Activated T-helper 2 cell treated with anti-CD3 and anti-CD28 coated beads, Interferon-gamma antibody, Interleukin-2, Interleukin-4, amounts not matched to agents 10 μg/mL and 5 μg/mL and 100 μg/mL, durations not matched to agents 14 hours and 24 hours and 36 hours (primary cell): ENCODE data around the gene TMEM240. TPM values are rescaled to one million over a fixed set of nuclear protein-coding genes. Genes with fewer than 3 reads are reported as not detected.
"Not testable (repeated sequence)": the region's sequence is repeated elsewhere in the genome, so short reads cannot be mapped to it uniquely, and the experiment has no call there.

Source experiments
- DNase-seq: peaks from one replicate; pipeline ENCODE4 v3.0.0; 2021; ENCODE audit warnings: low spot score
- H3K27ac Mint-ChIP-seq: one replicate; pipeline ENCODE4 v1.8.0; 2021; ENCODE audit warnings: mixed read lengths
- H3K27me3 Mint-ChIP-seq: one replicate; pipeline ENCODE4 v1.8.0; 2021; ENCODE audit warnings: low read depth, mixed read lengths
- H3K36me3 Mint-ChIP-seq: one replicate; pipeline ENCODE4 v1.8.0; 2021; ENCODE audit warnings: low read depth, mixed read lengths
- H3K4me1 Mint-ChIP-seq: one replicate; pipeline ENCODE4 v1.8.0; 2021; ENCODE audit warnings: low read depth, mixed read lengths
- H3K4me3 Mint-ChIP-seq: one replicate; pipeline ENCODE4 v1.8.0; 2021; ENCODE audit warnings: low read depth, mild to moderate bottlenecking, moderate library complexity, mixed read lengths
- H3K9me3 Mint-ChIP-seq: one replicate; pipeline ENCODE4 v1.8.0; 2021; ENCODE audit warnings: mixed read lengths
- intact Hi-C: fragments of 100-400 bp; cut with micrococcal nuclease; formaldehyde crosslinking; loops from one replicate; pipeline ENCODE4 v1.15.1; 2023
- total RNA-seq: library from RNA; stranded (reverse); gene quantifications from 2 replicates; pipeline ENCODE4 v1.2.3, GENCODE V29; 2022

TMEM240 gene
- total RNA-seq, 1 donor from 2014 or later = 0.25 TPM

- not testable (repeated sequence) for H3K4me3 Mint-ChIP-seq
Observed at GRCh38 chr1:1522536-1522935, 17.9 kb downstream of the TMEM240 start.

GRCh38 chr1:1521331-1521730 is 19.1 kb downstream of the TMEM240 start:
- Mint-ChIP-seq H3K27ac (no peak overlapping the region), H3K4me1 (no peaks in the 10 kb centered on the region), H3K36me3 (peaks cover 24% of the 10 kb centered on the region), H3K27me3 (no peaks in the 10 kb centered on the region), H3K9me3 (no peaks in the 10 kb centered on the region), H3K4me3 (no peak overlapping the region)
- intact Hi-C loops = no loop called here
- DNase-seq = no peak

More at GRCh38 chr1:1522536-1522935, 17.9 kb downstream of the TMEM240 start:
- H3K36me3 Mint-ChIP-seq = peaks cover 30% of the 10 kb centered on the region
- H3K9me3 Mint-ChIP-seq, intact Hi-C loops, H3K27ac Mint-ChIP-seq, H3K4me1 Mint-ChIP-seq, H3K27me3 Mint-ChIP-seq, DNase-seq: not testable (repeated sequence)

GRCh38 chr1:1519805-1520505 is 20.5 kb downstream of the TMEM240 start:
- H3K36me3 Mint-ChIP-seq = peaks cover 21% of the 10 kb centered on the region
- H3K9me3 Mint-ChIP-seq, H3K27me3 Mint-ChIP-seq, intact Hi-C loops, H3K27ac Mint-ChIP-seq, H3K4me3 Mint-ChIP-seq, H3K4me1 Mint-ChIP-seq, DNase-seq: not testable (repeated sequence)

GRCh38 chr1:1518621-1519007 is 21.8 kb downstream of the TMEM240 start:
- H3K4me3 Mint-ChIP-seq, H3K9me3 Mint-ChIP-seq, DNase-seq, H3K27ac Mint-ChIP-seq, H3K4me1 Mint-ChIP-seq, intact Hi-C loops, H3K27me3 Mint-ChIP-seq: not testable (repeated sequence)
- H3K36me3 Mint-ChIP-seq = peaks cover 19% of the 10 kb centered on the region

- Mint-ChIP-seq H3K4me3 (no peak overlapping the region), H3K4me1 (peaks cover 2% of the 10 kb centered on the region), H3K9me3 (no peaks in the 10 kb centered on the region), H3K27me3 (no peaks in the 10 kb centered on the region), H3K36me3 (peaks cover 19% of the 10 kb centered on the region), H3K27ac (no peak overlapping the region)
- DNase-seq = no peak
- intact Hi-C loops = no loop called here
Observed at GRCh38 chr1:1517973-1518620, 22.3 kb downstream of the TMEM240 start.

- H3K27ac Mint-ChIP-seq, H3K27me3 Mint-ChIP-seq, H3K9me3 Mint-ChIP-seq, DNase-seq, intact Hi-C loops, H3K4me1 Mint-ChIP-seq, H3K4me3 Mint-ChIP-seq: not testable (repeated sequence)
- H3K36me3 Mint-ChIP-seq = peaks cover 19% of the 10 kb centered on the region
Observed at GRCh38 chr1:1516923-1517322, 23.5 kb downstream of the TMEM240 start.

GRCh38 chr1:1514376-1514775 is 26.0 kb downstream of the TMEM240 start:
- intact Hi-C loops = not testable (repeated sequence)

GRCh38 chr1:1513675-1514074 is 26.7 kb downstream of the TMEM240 start:
- not testable (repeated sequence) for H3K27ac Mint-ChIP-seq

More at GRCh38 chr1:1514376-1514775, 26.0 kb downstream of the TMEM240 start:
- H3K27me3 Mint-ChIP-seq, H3K4me1 Mint-ChIP-seq, H3K9me3 Mint-ChIP-seq, H3K4me3 Mint-ChIP-seq, DNase-seq, H3K27ac Mint-ChIP-seq: not testable (repeated sequence)
- peaks cover 19% of the 10 kb centered on the region for H3K36me3 Mint-ChIP-seq

GRCh38 chr1:1512425-1512824 is 28.0 kb downstream of the TMEM240 start:
- H3K9me3 Mint-ChIP-seq, H3K4me1 Mint-ChIP-seq: not testable (repeated sequence)

More at GRCh38 chr1:1513675-1514074, 26.7 kb downstream of the TMEM240 start:
- Mint-ChIP-seq H3K36me3 (peaks cover 16% of the 10 kb centered on the region), H3K4me3 (peak overlapping the region; percentile 75)
- H3K9me3 Mint-ChIP-seq, H3K4me1 Mint-ChIP-seq, intact Hi-C loops, DNase-seq, H3K27me3 Mint-ChIP-seq: not testable (repeated sequence)

GRCh38 chr1:1511533-1512285 is 28.7 kb downstream of the TMEM240 start, which contains the start of gene ATAD3A:
TSS of gene ATAD3A (plus strand) at chr1:1512162. CDS start at chr1:1512269, 107 bp downstream.
- H3K9me3 Mint-ChIP-seq = no peaks in the 10 kb centered on the region
- intact Hi-C loops = loop anchor here (1.0 kb wide), 1 partner anchor 40 kb away; the partner anchor contains the start of gene ATAD3B
- peaks cover 6% of the 10 kb centered on the region for H3K36me3 Mint-ChIP-seq
- peak within 1 kb of the TSS; percentile 88 for H3K27ac Mint-ChIP-seq
- H3K27me3 Mint-ChIP-seq = no peaks in the 10 kb centered on the region
- H3K4me3 Mint-ChIP-seq = peak within 1 kb of the TSS; percentile 87
- peak; percentile 94 for DNase-seq
- H3K4me1 Mint-ChIP-seq = peaks cover 11% of the 10 kb centered on the region

More at GRCh38 chr1:1512425-1512824, 28.0 kb downstream of the TMEM240 start:
- peak overlapping the region; percentile 73 for H3K4me3 Mint-ChIP-seq
- H3K36me3 Mint-ChIP-seq, H3K27me3 Mint-ChIP-seq, intact Hi-C loops, H3K27ac Mint-ChIP-seq: not testable (repeated sequence)
- DNase-seq = peak; percentile 31

GRCh38 chr1:1510912-1511532 is 29.4 kb downstream of the TMEM240 start:
- Mint-ChIP-seq H3K9me3 (no peaks in the 10 kb centered on the region), H3K27ac (peak overlapping the region; percentile 88), H3K36me3 (peaks cover 6% of the 10 kb centered on the region), H3K4me1 (peaks cover 11% of the 10 kb centered on the region), H3K27me3 (no peaks in the 10 kb centered on the region), H3K4me3 (peak overlapping the region; percentile 87)
- peak; percentile 13 for DNase-seq
- intact Hi-C loops = loop anchor here (1.0 kb wide), 1 partner anchor 40 kb away; the partner anchor contains the start of gene ATAD3B

- H3K27me3 Mint-ChIP-seq, intact Hi-C loops, H3K36me3 Mint-ChIP-seq, H3K4me3 Mint-ChIP-seq, DNase-seq, H3K9me3 Mint-ChIP-seq, H3K27ac Mint-ChIP-seq: not testable (repeated sequence)
- peaks cover 21% of the 10 kb centered on the region for H3K4me1 Mint-ChIP-seq
Observed at GRCh38 chr1:1509465-1509850, 31.0 kb downstream of the TMEM240 start.
